ENCODE data around the gene SERPINB8. TPM values are rescaled to one million over a fixed set of nuclear protein-coding genes. Genes with fewer than 3 reads are reported as not detected.

SERPINB8 gene
- total RNA-seq, 1 donor from 2014 or later, result 4.2 TPM

DNA sequence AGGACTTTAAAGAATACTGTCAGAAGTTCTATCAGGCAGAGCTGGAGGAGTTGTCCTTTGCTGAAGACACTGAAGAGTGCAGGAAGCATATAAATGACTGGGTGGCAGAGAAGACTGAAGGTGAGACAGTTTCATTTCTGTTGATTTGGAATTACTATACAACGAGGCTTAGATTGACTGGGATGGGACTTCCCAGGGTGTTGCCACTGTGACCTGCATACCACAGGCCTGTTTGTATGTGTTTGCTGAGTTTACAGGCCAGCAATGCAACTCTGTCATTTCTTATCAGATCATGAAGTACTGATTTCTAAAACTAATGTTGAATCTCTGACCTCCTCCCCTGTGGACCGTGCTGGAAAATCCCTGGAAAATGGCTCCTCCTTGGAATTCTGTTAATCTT, 11.8 kb downstream of the SERPINB8 start:
- Mint-ChIP-seq H3K9me3 (ENCODE audit: unreplicated experiment) (no peaks in the 10 kb centered on the region), H3K4me3 (ENCODE audit: unreplicated experiment) (no peak overlapping the region), H3K36me3 (ENCODE audit: unreplicated experiment) (no peaks in the 10 kb centered on the region), H3K27me3 (ENCODE audit: unreplicated experiment) (peaks cover 2% of the 10 kb centered on the region), H3K27ac (ENCODE audit: unreplicated experiment) (no peak overlapping the region), H3K4me1 (ENCODE audit: low read depth, unreplicated experiment) (no peaks in the 10 kb centered on the region)
- TF ChIP-seq CTCF (IDR thresholded peaks at IDR 0.05; ENCODE audit: partially characterized antibody, unreplicated experiment), result no peak
- DNase-seq, result no peak

- no peak for DNase-seq
- TF ChIP-seq CTCF (IDR thresholded peaks at IDR 0.05; ENCODE audit: partially characterized antibody, unreplicated experiment), result no peak
- Mint-ChIP-seq H3K9me3 (ENCODE audit: unreplicated experiment) (no peaks in the 10 kb centered on the region), H3K27ac (ENCODE audit: unreplicated experiment) (no peak overlapping the region), H3K4me1 (ENCODE audit: low read depth, unreplicated experiment) (no peaks in the 10 kb centered on the region), H3K36me3 (ENCODE audit: unreplicated experiment) (no peaks in the 10 kb centered on the region), H3K27me3 (ENCODE audit: unreplicated experiment) (peaks cover 2% of the 10 kb centered on the region), H3K4me3 (ENCODE audit: unreplicated experiment) (no peak overlapping the region)
Measured at GRCh38 chr18:63982361-63982760, 12.5 kb downstream of the SERPINB8 start.

GRCh38 chr18:63986885-63987284, 17.0 kb downstream of the SERPINB8 start:
- DNase-seq, result no peak

GRCh38 chr18:63987743-63988142, 17.9 kb downstream of the SERPINB8 start:
- H3K27me3 Mint-ChIP-seq (ENCODE audit: unreplicated experiment), result no peaks in the 10 kb centered on the region
- no peaks in the 10 kb centered on the region for H3K4me1 Mint-ChIP-seq (ENCODE audit: low read depth, unreplicated experiment)
- no peak for TF ChIP-seq CTCF (IDR thresholded peaks at IDR 0.05; ENCODE audit: partially characterized antibody, unreplicated experiment)
- H3K4me3 Mint-ChIP-seq (ENCODE audit: unreplicated experiment), result no peak overlapping the region
- DNase-seq, result no peak
- H3K9me3 Mint-ChIP-seq (ENCODE audit: unreplicated experiment), result no peaks in the 10 kb centered on the region
- H3K36me3 Mint-ChIP-seq (ENCODE audit: unreplicated experiment), result no peaks in the 10 kb centered on the region
- no peak overlapping the region for H3K27ac Mint-ChIP-seq (ENCODE audit: unreplicated experiment)

More at GRCh38 chr18:63986885-63987284, 17.0 kb downstream of the SERPINB8 start:
- Mint-ChIP-seq H3K4me3 (ENCODE audit: unreplicated experiment) (no peak overlapping the region), H3K27ac (ENCODE audit: unreplicated experiment) (no peak overlapping the region), H3K27me3 (ENCODE audit: unreplicated experiment) (no peaks in the 10 kb centered on the region), H3K4me1 (ENCODE audit: low read depth, unreplicated experiment) (no peaks in the 10 kb centered on the region), H3K9me3 (ENCODE audit: unreplicated experiment) (no peaks in the 10 kb centered on the region), H3K36me3 (ENCODE audit: unreplicated experiment) (no peaks in the 10 kb centered on the region)
- no peak for TF ChIP-seq CTCF (IDR thresholded peaks at IDR 0.05; ENCODE audit: partially characterized antibody, unreplicated experiment)

- Mint-ChIP-seq H3K9me3 (ENCODE audit: unreplicated experiment) (no peaks in the 10 kb centered on the region), H3K27me3 (ENCODE audit: unreplicated experiment) (peaks cover 5% of the 10 kb centered on the region), H3K36me3 (ENCODE audit: unreplicated experiment) (peaks cover 5% of the 10 kb centered on the region), H3K4me1 (ENCODE audit: low read depth, unreplicated experiment) (no peaks in the 10 kb centered on the region), H3K4me3 (ENCODE audit: unreplicated experiment) (no peak overlapping the region), H3K27ac (ENCODE audit: unreplicated experiment) (no peak overlapping the region)
- DNase-seq, result no peak
- TF ChIP-seq CTCF (IDR thresholded peaks at IDR 0.05; ENCODE audit: partially characterized antibody, unreplicated experiment), result no peak
Measured at GRCh38 chr18:63992751-63993150, 22.9 kb downstream of the SERPINB8 start.
